ENCODE measurements around the gene RRP36.

RRP36 gene

GRCh38 chr6:43062818-43063217 lies 41.4 kb downstream of the RRP36 start:
- no peak for DNase-seq (ENCODE audit: low read depth in 2 of 2)

GRCh38 chr6:43070028-43070632 lies 48.7 kb downstream of the RRP36 start:
- no peak for DNase-seq (ENCODE audit: low read depth in 2 of 2)

- no peak for DNase-seq (ENCODE audit: low read depth in 2 of 2)
Measured at GRCh38 chr6:43074847-43075669, 53.6 kb downstream of the RRP36 start.

GRCh38 chr6:43075670-43076463 lies 54.4 kb downstream of the RRP36 start, which contains the start of gene PTK7:
Gene PTK7, plus strand, starts transcription at chr6:43076314. Its CDS starts 175 bp downstream, at chr6:43076489.
- no peak for DNase-seq (ENCODE audit: low read depth in 2 of 2)

DNA sequence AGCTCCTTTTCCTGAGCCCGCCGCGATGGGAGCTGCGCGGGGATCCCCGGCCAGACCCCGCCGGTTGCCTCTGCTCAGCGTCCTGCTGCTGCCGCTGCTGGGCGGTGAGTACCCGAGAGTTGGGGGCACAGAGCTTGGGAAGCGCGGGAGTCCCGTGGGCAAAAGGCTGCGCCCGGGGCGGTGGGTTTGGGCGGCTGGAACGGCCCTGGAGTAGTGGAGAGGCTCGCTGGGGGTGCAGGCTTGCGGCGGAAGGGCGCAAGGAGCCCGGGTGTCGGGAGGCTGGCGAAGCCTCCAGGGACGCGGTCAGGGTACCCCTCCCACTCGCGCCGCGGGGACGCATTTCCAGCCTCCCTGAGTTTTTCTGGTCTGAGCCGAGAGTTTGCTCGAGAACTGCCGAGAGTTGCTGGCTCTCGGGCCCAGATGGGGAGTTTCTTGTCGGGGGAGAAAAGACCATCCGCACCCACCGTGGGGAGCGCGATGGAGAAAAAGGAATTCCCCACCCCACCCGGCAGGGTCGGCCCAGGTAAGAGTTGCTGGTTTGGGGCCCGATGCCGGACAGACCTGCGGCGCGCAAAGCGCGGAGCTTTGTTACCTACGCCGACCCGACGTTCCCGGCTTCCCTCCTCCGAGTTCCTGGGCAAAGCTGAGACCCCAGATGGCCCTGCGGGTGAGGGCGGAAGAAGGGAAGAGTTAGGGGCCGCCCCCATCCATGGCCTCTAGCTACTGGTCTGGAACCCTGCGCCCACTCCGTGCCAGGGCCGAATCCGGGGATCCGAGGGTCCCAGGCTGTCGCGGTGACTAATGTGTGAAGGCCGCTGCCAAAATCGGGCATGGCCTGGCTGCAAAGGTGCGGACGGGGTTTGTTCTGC lies 55.3 kb downstream of the RRP36 start:
- no peak for DNase-seq (ENCODE audit: low read depth in 2 of 2)

- DNase-seq (ENCODE audit: low read depth in 2 of 2), result no peak
Measured at GRCh38 chr6:43077333-43077809, 55.9 kb downstream of the RRP36 start.

DNA sequence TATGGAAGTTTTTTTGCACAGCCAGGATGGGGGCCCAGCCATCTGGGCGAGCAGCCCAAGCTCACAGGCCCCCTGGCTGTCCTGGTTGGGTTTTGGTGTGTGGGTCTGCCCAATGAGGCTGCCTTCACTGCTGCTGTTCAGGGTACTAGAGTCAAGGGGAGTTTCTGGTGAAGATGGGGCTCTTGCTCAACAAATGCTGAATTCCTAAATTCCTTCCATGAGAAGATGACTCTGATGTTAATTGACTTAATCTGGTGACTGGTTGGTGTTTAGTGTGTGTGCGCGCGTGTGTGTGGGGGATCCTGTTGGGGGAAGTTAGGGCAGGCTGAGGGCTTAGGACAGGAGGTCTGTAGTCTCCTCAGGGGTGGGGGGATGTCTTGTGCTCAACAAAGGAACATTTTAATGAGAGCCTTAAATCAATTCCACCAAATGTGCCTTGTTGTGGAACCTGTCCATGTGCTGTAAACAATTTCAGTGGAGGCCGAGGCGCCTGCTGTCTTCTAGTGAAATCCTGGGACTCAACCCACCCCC lies 56.6 kb downstream of the RRP36 start:
- DNase-seq (ENCODE audit: low read depth in 2 of 2), result no peak

DNA sequence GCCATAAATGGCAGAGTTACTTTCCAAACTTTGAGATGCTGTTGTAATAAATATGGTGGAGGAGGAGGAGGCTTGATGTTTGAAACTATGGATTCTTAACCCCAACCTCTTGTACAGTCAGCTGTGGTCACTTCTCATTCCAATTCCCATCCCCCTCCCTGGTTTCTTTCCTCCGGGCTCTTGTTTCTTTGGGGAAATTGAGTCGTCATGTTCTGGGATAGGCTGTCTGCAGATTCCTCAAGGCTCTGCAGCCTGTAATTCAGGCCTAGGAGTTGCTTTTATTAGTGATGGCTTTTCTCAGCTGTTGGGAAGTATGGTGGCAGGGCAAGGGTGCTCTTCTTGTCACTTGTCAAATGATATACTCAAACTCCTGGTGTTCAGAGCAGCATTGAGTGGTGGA lies 57.3 kb downstream of the RRP36 start:
- DNase-seq (ENCODE audit: low read depth in 2 of 2), result no peak

All from stimulated activated CD4-positive, alpha-beta T cell treated with anti-CD3 and anti-CD28 coated beads, Interleukin-1b, Interleukin-23, amount 100 ng/mL, for 1 hour (primary cell).